NCI-H1048 (cell line): ENCODE data around the gene POLR1B.
"Not testable (repeated sequence)": the region's sequence is repeated elsewhere in the genome, so short reads cannot be mapped to it uniquely, and the experiment has no call there.

Experiments
- DNase-seq: peaks from one replicate; lab custom pipeline; 2025; lab: John Stamatoyannopoulos, UW

POLR1B gene

DNA sequence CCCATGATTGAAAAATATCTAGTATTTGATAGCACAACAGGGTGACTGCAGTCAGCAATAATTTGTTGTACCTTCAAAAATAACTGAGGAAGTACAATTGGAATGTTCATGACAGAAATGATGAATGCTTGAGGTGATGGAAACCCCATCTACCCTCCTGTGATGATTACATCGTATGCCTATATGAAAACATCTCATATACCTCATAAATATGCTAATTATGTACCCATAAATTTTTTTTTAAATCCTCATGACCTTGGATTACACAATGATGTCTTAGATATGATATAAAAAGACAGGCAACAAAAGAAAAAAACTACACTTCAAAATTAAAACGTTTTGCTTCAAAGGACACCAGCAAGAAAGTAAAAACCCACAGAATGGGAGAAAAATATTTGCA, 1.4 kb upstream of the POLR1B start:
- DNase-seq: no peak

DNA sequence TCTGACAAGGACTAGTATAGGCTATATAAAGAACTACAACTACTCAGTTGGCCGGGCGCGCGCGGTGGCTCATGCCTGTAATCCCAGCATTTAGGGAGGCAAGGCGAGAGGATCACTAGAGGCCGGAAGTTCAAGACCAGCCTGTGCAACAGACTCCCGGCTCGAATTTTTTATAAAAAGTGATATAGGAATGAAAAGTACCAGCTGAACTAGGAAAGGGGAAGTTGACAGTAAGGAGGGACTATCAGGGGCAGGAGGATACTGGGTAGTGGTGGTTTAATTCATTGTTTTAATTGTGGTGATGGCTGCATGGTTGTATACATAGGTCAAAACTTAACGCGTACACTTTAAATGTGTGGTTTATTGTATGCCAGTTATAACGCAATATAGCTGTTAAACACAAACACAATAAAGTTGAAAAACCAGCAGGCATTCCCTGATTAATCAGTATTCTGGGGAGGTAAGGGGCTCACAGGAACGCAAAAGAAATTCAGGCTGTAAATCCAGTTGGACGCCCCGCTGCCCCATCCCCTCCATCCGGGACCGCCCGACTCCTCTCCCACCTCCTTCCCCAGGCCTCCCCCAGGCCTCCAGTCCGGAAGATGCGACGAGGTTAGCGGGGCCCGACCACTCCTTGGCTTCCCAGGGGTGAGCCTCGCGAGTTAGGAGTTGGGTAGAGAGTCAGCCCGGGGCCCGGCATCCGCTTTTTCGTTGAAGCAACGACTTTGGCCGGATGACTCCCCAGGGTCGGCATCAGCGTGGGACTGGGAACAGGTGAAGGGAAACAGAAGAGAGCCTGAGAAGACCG, 746 bp upstream of the POLR1B start:
- DNase-seq: no peak

DNA sequence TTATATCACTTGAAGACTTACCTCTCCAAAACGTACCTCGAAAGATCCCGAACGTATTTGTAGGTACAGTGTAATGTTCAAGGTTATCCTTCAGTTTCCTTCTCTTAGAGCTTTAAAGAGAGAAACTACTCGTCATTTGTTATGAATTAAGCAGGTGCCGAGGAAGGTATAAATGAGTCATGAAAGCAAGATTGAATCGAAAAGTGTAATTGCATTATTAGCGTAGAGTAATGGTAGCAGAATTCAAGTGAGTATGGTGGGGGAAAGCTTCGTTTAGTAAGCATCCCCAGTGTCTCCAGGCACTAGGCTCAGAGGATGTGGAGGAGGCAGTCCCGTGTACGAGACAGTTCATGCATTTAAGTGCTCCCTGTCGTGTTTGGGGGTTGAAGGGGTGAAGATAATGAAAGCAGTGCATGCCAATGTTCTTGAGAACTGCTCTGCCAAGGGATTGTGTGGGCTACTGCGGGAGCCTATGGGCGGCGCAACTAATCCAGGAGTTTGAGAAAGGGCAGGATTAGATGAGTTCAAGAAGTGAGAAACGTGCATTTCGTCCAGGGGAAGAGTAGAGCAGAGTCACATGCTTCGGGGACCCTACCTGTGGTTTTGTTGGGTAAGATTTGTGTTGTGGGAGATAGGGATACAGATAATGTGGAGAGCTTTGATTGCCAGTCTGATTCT, 858 bp downstream of the POLR1B start:
- DNase-seq: no peak

GRCh38 chr2:112547333-112547732, 5.1 kb downstream of the POLR1B start:
- no peak for DNase-seq

DNA sequence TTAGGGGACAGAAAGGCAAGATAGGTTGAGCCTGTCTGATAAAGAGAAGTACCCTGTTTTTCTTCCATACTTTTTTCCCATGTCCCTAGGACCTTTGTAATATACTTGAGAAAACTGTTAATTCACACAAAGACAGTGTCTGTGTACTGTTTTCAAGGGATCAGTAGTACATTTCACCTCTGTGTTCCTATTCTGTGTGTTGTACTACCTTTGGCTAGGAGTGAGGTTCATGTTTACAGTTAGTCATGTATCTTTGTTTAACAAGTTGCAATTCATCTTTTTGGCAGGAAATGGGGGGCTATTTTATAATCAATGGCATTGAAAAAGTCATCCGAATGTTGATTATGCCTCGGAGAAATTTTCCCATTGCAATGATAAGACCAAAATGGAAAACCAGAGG, 6.7 kb downstream of the POLR1B start:
- DNase-seq: no peak

DNA sequence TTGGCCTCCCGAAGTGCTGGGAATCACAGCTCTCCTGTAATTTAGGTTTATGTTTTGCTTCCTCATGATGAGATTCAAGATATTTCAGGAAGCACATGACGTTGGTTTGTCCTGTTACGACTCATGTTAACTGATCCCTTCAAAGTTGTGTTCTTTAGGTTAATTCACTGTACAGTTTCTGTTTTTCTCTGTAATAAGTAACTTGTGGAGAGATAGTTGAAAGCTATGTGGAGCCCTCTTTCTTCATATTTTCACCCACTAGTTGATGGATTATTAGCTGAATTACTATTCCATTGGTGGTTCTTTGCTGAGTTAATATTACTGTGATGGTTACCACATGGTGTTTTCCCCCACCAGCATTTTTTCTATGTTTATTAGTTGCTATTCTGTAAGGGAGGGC, 23.8 kb downstream of the POLR1B start:
- no peak for DNase-seq

DNA sequence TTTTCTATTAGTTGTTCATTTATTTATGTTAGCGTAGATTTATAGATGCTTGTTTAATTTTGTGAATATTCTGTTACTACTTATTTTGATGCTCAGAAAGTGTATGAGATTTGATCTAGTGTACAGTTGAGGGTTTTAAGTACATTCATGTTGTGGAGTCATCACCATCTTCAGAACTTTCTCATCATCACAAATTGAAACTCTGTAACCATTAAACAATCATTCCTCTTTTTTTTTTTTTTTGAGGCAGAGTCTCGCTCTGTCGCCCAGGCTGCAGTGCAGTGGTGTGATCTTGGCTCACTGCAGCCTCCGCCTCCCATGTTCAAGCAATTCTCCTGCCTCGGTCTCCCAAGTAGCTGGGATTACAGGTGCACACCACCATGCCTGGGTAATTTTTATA, 24.2 kb downstream of the POLR1B start:
- DNase-seq: not testable (repeated sequence)

- no peak for DNase-seq
Measured at GRCh38 chr2:112572005-112572404, 29.7 kb downstream of the POLR1B start.

DNA sequence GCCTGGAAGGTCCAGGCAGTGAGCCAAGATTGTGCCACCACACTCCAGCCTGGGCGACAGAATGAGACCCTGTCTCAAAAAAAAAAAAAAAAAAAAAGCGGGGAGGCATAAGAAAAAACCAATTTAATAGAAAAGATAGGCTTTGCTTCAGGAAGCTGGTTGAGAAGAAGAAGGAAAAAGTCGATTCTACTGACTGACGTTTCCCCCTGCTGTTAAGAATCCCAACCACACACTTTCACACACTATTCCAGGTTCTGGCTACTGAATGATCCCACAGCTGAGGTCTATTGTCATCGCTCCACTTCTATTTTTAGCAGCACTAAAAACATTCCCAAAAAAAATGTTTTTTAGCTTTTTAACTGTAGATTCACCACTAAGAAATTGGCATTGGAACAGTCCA, 35.5 kb downstream of the POLR1B start:
- no peak for DNase-seq

DNA sequence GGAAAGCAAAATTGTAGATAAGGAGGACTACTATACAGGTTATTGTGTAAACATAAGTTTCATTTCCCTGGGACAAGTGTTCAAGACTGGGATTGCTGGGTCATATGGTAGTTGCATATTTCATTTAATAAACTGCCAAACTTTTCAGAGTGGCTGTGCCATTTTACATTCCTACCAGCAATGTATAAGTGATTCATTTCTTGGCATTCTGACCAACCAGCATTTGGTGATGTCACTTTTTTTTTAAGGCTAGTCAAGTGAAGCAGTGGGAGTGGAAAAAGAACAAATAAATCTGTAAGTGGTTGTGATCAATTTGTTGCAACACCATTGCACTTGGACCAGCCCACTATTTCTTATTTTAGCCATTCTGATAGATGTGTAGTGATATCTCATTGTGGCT, 37.0 kb downstream of the POLR1B start:
- DNase-seq: no peak

DNA sequence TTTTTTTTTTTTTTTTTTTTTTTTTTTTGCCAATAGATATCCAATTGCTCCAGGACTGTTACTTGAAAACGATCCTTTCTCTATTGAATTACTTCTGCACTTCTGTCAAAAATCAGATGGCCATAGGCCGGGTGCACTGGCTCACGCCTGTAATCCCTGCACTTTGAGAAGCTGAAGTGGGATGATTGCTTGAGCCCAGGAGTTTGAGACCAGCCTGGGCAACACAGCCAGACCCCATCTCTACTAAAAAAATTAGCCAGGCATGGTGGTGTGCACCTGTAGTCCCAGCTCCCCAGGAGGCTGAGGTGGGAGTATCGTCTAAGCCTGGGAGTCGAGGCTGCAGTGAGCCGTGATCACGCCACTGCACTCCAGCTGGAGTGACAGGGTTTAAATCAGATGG, 37.8 kb downstream of the POLR1B start:
- no peak for DNase-seq

- DNase-seq: no peak
Measured at GRCh38 chr2:112582314-112582746, 40.1 kb downstream of the POLR1B start.

DNA sequence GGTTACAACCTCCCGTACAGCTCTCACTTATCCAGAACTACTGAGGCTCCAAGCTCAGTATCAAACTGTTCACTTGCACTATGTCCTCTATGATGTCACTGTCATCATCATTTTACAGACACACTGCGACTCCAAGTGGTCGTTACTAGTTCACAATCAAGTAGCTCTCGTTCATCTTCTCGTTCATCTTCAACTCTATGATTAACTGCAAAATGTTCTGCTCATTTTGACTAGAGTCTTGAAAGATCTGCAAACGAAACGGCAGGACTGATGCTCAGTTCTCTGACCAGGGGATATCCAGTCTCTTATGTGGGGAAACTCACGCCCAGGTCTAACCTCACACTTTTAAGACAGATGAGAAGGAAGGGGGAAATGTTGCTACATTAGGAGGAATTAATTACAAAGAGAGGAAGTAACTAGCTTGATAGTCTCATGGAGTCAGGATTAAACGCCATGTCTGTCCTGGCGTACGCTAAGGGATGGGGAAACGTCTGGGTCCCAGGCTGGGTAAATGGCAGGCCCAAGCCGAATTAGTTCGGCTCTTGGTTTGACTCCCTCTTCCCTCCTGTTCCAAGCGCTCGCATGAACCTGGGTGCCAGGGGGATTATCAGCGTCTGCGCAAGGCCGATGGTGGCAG, 41.4 kb downstream of the POLR1B start:
- no peak for DNase-seq

DNA sequence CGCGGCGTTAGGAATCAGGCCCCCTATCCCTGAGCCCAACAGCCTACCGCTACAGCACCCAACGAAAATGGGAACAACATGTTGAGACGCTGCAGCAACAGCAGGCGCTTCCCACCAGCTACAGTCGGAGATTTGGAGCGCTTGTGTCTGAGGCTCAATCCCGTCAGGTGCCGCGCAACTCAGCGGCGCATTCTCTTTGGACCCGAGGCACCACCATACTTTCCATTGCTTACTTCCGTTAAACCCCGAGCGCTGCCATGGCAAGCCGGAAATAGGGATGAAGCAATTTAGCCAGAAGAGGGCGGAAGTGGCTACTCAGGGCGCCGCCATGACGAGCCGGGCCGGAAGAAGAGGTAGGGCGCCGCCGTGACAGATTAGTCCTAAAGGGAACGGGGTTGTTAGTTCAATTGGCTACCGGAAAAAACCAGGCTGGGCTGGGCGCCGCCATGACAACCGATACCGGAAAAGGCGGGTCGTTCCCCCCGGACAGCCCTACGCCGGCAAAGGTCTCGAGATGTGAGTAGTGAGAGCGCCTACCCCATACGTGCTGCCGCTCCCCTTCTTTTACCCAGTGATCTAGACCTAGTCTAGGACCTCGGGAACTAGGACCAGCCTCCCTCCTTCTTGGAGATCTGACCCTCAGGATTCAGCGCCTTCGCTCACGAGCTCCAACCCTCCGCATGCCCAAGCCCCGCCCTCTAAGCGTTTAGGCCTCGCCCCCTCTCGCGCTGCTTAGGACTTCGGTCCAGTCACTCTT, 42.0 kb downstream of the POLR1B start, which contains the start of gene CHCHD5:
Gene CHCHD5 (plus strand): TSS at position 476 of the 757 bp plus-strand sequence. CDS start 39 bp downstream, at position 515.
- no peak for DNase-seq

DNA sequence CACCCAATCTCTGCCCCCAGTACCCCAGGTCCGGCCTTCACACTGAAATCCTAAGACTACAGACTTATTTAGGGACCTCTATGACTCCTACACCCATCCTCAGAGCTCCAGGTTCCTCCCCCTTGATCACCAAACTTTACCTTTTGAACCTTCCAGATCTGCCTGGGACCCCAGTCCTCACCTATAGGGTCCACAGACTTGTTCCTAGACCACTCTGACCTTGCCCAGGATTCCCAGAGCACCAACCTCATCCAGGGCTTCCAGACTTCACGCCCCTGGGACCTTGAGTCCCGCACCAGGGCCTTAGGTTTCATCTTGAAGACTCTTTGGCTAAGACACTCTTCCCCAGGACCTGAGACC, 42.6 kb downstream of the POLR1B start:
- no peak for DNase-seq

DNA sequence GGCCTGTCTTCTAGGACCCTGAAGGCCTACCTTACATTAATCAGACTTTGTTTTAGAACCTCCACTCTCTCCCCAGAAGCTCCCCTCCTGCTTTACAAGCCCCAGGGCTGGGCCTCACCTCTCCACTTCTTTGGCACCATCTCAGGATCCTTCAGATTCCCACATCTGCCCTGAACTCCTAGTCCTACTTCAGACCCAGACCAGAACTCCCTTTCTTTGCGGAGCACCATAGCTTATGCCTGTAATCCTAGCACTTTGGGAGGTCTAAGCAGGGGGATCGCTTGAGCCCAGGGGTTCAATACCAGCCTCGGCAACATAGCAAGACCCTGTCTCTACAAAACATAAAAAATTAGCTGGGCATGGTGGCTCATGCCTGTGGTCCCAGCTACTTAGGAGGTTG, 43.1 kb downstream of the POLR1B start:
- DNase-seq: no peak

GRCh38 chr2:112585873-112586464, 43.7 kb downstream of the POLR1B start:
- DNase-seq: no peak

GRCh38 chr2:112588611-112589045, 46.4 kb downstream of the POLR1B start:
- no peak for DNase-seq

DNA sequence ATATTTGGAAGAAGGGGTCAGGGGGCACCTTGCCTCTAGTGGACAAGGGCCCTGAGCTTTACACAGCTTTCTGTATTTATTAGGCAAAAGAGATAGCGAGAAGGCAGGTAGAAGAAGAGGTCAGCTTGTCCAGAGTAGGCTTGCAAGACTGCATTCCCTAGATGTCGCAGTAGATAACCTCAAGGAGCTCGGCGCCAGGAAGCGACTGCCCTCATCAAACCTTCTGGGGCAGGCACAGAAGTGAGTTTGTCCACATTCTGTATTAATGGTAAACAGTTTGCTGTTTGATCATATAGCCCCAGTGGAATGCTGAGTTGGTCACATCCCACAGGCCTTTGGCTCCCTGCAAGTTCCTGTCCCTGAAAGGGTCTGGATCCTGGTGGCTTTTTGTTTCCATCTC, 49.1 kb downstream of the POLR1B start:
- no peak for DNase-seq

DNA sequence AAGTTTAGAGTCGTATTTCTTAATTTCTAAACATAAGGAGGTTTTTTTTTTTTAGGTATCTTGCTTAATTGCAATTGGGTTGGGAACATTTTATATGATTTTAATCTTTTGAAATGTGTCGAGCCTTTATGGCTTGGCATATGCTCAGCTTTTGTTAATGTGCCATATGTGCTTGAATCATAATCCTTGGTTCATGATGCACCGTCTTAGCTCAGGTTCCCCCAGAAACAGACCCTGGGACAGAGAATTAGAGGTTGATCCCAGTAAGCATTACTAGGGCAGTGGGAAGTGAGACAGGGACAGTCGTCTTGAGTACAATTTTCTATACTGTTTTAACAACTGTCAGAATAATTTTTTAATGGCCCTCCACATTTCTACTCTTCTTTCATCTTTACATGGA, 51.5 kb downstream of the POLR1B start:
- DNase-seq: no peak

DNA sequence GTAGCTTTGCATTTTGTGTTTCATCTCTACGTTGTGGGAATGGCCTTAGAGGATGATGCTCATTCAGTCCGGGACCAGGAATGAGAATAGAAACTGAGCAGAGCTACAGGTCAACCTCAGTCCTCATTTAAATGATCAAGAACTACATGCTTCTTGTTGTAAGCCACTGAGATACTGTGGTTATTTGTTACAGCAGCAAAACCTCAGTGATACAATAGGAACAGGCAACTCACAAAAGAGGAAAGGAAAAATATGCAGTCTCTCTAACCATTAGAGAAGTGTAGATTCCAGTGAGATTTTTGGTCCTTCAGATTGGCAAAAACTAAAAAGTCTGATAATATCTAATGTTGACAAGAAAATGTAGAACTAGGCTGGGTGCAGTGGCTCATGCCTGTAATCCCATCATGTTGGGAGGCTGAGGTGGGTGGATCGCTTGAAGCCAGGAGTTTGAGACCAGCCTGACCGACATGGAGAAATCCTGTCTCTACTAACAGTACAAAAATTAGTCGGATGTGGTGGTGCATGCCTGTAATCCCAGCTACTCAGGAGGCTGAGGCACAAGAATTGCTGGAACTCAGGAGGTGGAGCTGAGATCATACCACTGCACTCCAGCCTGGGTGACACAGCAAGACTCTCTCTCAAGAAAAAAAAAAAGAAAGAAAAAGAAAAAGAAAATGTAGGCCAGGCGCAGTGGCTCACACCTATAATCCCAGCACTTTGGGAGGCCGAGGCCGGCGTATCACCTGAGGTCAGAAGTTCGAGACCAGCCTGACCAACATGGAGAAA, 55.5 kb downstream of the POLR1B start:
- DNase-seq: no peak
